Lung (tissue), 12 donors: ENCODE data around the gene SMTNL2. TPM values are rescaled to one million over a fixed set of nuclear protein-coding genes. Genes with fewer than 3 reads are reported as not detected.

Source experiments
- ATAC-seq: fragments of 200-7000 bp; cut with Tn5 transposase; one replicate; pipeline ENCODE4 v1.9.1; 2020; ENCODE audit warnings: moderate number of reproducible peaks; ENCODE audit not compliant: insufficient read depth, low FRiP score
- DNase-seq, 3 donors: peaks; one replicate each; pipeline ENCODE4 v3.0.0-alpha.2; 2013 to 2017
- H3K27ac ChIP-seq, 2 donors: one replicate each; pipeline ENCODE4 v1.5.1; 2013; ENCODE audit warnings: mild to moderate bottlenecking in 2 of 2, moderate library complexity in 2 of 2, control low read depth in 1 of 2, inconsistent platforms in 1 of 2, low read depth in 1 of 2, low read length in 1 of 2
- H3K27me3 ChIP-seq, 3 donors: one replicate each; pipeline ENCODE4 v1.5.1; 2013; ENCODE audit warnings: low read length in 2 of 3; ENCODE audit not compliant: control insufficient read depth in 3 of 3, insufficient read depth in 3 of 3
- H3K36me3 ChIP-seq, 4 donors: one replicate each; pipeline ENCODE4 v1.5.1; 2013; ENCODE audit warnings: low read length in 4 of 4, mild to moderate bottlenecking in 1 of 4, moderate library complexity in 1 of 4; ENCODE audit not compliant: control insufficient read depth in 4 of 4, insufficient read depth in 4 of 4
- H3K4me1 ChIP-seq, 5 donors: one replicate each; pipeline ENCODE4 v1.5.1; 2013; ENCODE audit warnings: low read length in 5 of 5, mild to moderate bottlenecking in 2 of 5, moderate library complexity in 1 of 5; ENCODE audit not compliant: control insufficient read depth in 5 of 5, insufficient read depth in 5 of 5
- H3K4me3 ChIP-seq: one replicate; pipeline ENCODE4 v1.5.1; 2013; ENCODE audit warnings: mild to moderate bottlenecking, control low read depth, moderate library complexity
- H3K9ac ChIP-seq, 2 donors: one replicate each; pipeline ENCODE4 v1.5.1; 2013; ENCODE audit warnings: low read length in 2 of 2, control low read depth in 1 of 2; ENCODE audit not compliant: insufficient read depth in 1 of 2
- H3K9me3 ChIP-seq, 4 donors: one replicate each; pipeline ENCODE4 v1.5.1; 2013; ENCODE audit warnings: low read length in 3 of 4, mild to moderate bottlenecking in 1 of 4, moderate library complexity in 1 of 4; ENCODE audit not compliant: control insufficient read depth in 4 of 4, insufficient read depth in 3 of 4
- CTCF ChIP-seq: IDR thresholded peaks from 2 replicates; pipeline ENCODE4 v1.5.1; 2012; ENCODE audit warnings: mild to moderate bottlenecking; ENCODE audit errors: control extremely low read depth, extremely low read depth
- WGBS, 2 donors: extraction: QIAGEN DNeasy Blood & Tissue Kit; methylation state at CpG; one replicate each; pipeline ENCODE4 v1.1.7; 2013; 5-methylcytosine and 5-hydroxymethylcytosine counted together
- polyA plus RNA-seq, 2 donors: library from polyadenylated mRNA; stranded (reverse); fragments of 200-250 nt; gene quantifications; one replicate each; pipeline ENCODE4 v1.2.1, GENCODE V29; 2013
- total RNA-seq, 2 donors: library from RNA; depleted of rRNA in 1 of 2; stranded (reverse); fragments of >200 nt in 1 of 2; gene quantifications; one replicate each; pipeline ENCODE4 v1.2.1, GENCODE V29; 2014 to 2021
- donor health status: control.
- donor health status: control.
- donor health status: Bipolar disorder and iron deficiency.
- donor health status: healthy.
- donor health status: DM: yes; HTN: yes; CAD: no.

The SMTNL2 gene
- total and polyA plus RNA-seq, 4 donors = 1.5 to 18.1 (median 6.9) TPM

GRCh38 chr17:4538236-4539002, 45.9 kb upstream of the SMTNL2 start:
- peak overlapping the region in 1 of 2 donors; percentile 79 for H3K27ac ChIP-seq
- H3K4me3 ChIP-seq = no peak overlapping the region
- peaks cover 0 to 25% (median 16%) of the 10 kb centered on the region in 5 donors for H3K4me1 ChIP-seq
- 57 to 62% methylated on average over 13 of the region's 13 CpGs for WGBS, 2 donors
- no peak overlapping the region for H3K9ac ChIP-seq
- no peak for TF ChIP-seq CTCF
- DNase-seq = no peak
- H3K27me3 ChIP-seq = no peaks in the 10 kb centered on the region
- H3K9me3 ChIP-seq = no peaks in the 10 kb centered on the region
- ATAC-seq = no peak
- peaks cover 0 to 61% (median 12%) of the 10 kb centered on the region in 4 donors for H3K36me3 ChIP-seq

- 71 to 80% methylated on average over 8 of the region's 8 CpGs for WGBS, 2 donors
- peaks cover 0 to 67% (median 14%) of the 10 kb centered on the region in 4 donors for H3K36me3 ChIP-seq
- H3K4me3 ChIP-seq = no peak overlapping the region
- no peak overlapping the region for H3K27ac ChIP-seq
- no peaks in the 10 kb centered on the region for H3K27me3 ChIP-seq
- H3K4me1 ChIP-seq = peaks cover 0 to 19% (median 10%) of the 10 kb centered on the region in 5 donors
- no peak for ATAC-seq
- no peak for DNase-seq
- no peak overlapping the region for H3K9ac ChIP-seq
- no peak for TF ChIP-seq CTCF
- H3K9me3 ChIP-seq = no peaks in the 10 kb centered on the region
Measured at GRCh38 chr17:4539025-4539424, 45.3 kb upstream of the SMTNL2 start.

- Histone ChIP-seq H3K27me3 (no peaks in the 10 kb centered on the region), H3K9me3 (no peaks in the 10 kb centered on the region), H3K4me1 (peaks cover 0 to 16% (median 3%) of the 10 kb centered on the region in 5 donors), H3K4me3 (no peak overlapping the region), H3K27ac (peak overlapping the region in 1 of 2 donors; percentile 40), H3K36me3 (peaks cover 3 to 73% (median 15%) of the 10 kb centered on the region in 4 donors), H3K9ac (no peak overlapping the region)
- ATAC-seq = no peak
- WGBS, 2 donors = 82 to 89% methylated on average over 26 of the region's 26 CpGs
- TF ChIP-seq CTCF = no peak
- DNase-seq = no peak
Measured at GRCh38 chr17:4539576-4540223, 44.6 kb upstream of the SMTNL2 start.
